ENCODE measurements around the gene NKX1-1.

Gene NKX1-1

DNA sequence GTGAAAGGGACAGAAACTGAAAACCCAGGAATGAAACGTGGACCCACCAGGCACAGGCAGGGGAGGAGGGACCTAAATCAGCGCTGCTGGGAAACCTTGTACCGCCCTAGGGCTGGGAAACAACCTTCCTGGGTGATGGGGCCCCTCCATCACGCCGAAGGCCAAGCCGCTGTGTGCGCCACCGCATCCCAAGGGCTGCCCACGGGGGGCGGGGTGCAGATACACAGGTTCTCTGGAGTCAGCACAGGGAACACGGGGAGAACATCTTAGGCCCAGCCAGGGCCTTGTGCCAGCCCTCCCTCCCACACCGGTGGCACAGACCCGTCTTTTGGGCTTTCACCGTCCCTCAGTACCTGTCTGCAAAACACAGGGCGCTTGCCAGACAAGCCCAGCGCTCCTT, 46.3 kb downstream of the NKX1-1 start:
- Histone ChIP-seq H4K20me1 (ENCODE audit: control insufficient read depth, insufficient read depth, low read depth, low read length) (no peaks in the 10 kb centered on the region), H3K4me3 (ENCODE audit: low read length) (no peak overlapping the region), H3K9me2 (replicated peaks; ENCODE audit: control insufficient read depth, low read length) (no peaks in the 10 kb centered on the region), H3F3A (ENCODE audit: control insufficient read depth, insufficient read depth) (no peaks in the 10 kb centered on the region), H3K27me3 (ENCODE audit: control insufficient read depth, low read length) (no peaks in the 10 kb centered on the region), H3K36me3 (ENCODE audit: control insufficient read depth, low read length) (peaks cover 5% of the 10 kb centered on the region; the same call in 1 of the 2 replicates), H3K9me3 (ENCODE audit: control insufficient read depth, insufficient read depth, low read length) (no peaks in the 10 kb centered on the region), H3K4me1 (ENCODE audit: control insufficient read depth, low read length) (no peaks in the 10 kb centered on the region), H3K79me2 (ENCODE audit: control insufficient read depth, low read length) (no peaks in the 10 kb centered on the region), H3K27ac (ENCODE audit: low read depth, low read length) (no peak overlapping the region), H3K4me2 (ENCODE audit: low read length) (no peak overlapping the region)
- no peak for TF ChIP-seq CTCF (IDR thresholded peaks at IDR 0.05; ENCODE audit: low read depth, low read length, poor library complexity, severe bottlenecking)
- no peak for TF ChIP-seq EZH2phosphoT487 (IDR thresholded peaks at IDR 0.05; ENCODE audit: borderline replicate concordance, low read length)

GRCh38 chr4:1359144-1359501, 47.1 kb downstream of the NKX1-1 start:
- Histone ChIP-seq H3K4me3 (ENCODE audit: low read length) (no peak overlapping the region), H3K27ac (ENCODE audit: low read depth, low read length) (no peak overlapping the region), H4K20me1 (ENCODE audit: control insufficient read depth, insufficient read depth, low read depth, low read length) (no peaks in the 10 kb centered on the region), H3K4me2 (ENCODE audit: low read length) (no peak overlapping the region), H3K36me3 (ENCODE audit: control insufficient read depth, low read length) (peaks cover 5% of the 10 kb centered on the region; the same call in 1 of the 2 replicates), H3K4me1 (ENCODE audit: control insufficient read depth, low read length) (no peaks in the 10 kb centered on the region), H3K9me3 (ENCODE audit: control insufficient read depth, insufficient read depth, low read length) (no peaks in the 10 kb centered on the region), H3K9me2 (replicated peaks; ENCODE audit: control insufficient read depth, low read length) (no peaks in the 10 kb centered on the region), H3F3A (ENCODE audit: control insufficient read depth, insufficient read depth) (no peaks in the 10 kb centered on the region), H3K27me3 (ENCODE audit: control insufficient read depth, low read length) (no peaks in the 10 kb centered on the region), H3K79me2 (ENCODE audit: control insufficient read depth, low read length) (no peaks in the 10 kb centered on the region)
- TF ChIP-seq CTCF (IDR thresholded peaks at IDR 0.05; ENCODE audit: low read depth, low read length, poor library complexity, severe bottlenecking): no peak
- no peak for TF ChIP-seq EZH2phosphoT487 (IDR thresholded peaks at IDR 0.05; ENCODE audit: borderline replicate concordance, low read length)

- H3K4me1 ChIP-seq (ENCODE audit: control insufficient read depth, low read length): no peaks in the 10 kb centered on the region
- no peaks in the 10 kb centered on the region for H3K79me2 ChIP-seq (ENCODE audit: control insufficient read depth, low read length)
- H3K9me2 ChIP-seq (replicated peaks; ENCODE audit: control insufficient read depth, low read length): no peaks in the 10 kb centered on the region
- no peaks in the 10 kb centered on the region for H4K20me1 ChIP-seq (ENCODE audit: control insufficient read depth, insufficient read depth, low read depth, low read length)
- no peaks in the 10 kb centered on the region for H3K9me3 ChIP-seq (ENCODE audit: control insufficient read depth, insufficient read depth, low read length)
- no peaks in the 10 kb centered on the region for H3F3A ChIP-seq (ENCODE audit: control insufficient read depth, insufficient read depth)
- H3K27me3 ChIP-seq (ENCODE audit: control insufficient read depth, low read length): no peaks in the 10 kb centered on the region
- H3K36me3 ChIP-seq (ENCODE audit: control insufficient read depth, low read length): peaks cover 5% of the 10 kb centered on the region; the same call in 1 of the 2 replicates
- H3K4me3 ChIP-seq (ENCODE audit: low read length): no peak overlapping the region
- no peak overlapping the region for H3K4me2 ChIP-seq (ENCODE audit: low read length)
- H3K27ac ChIP-seq (ENCODE audit: low read depth, low read length): no peak overlapping the region
- TF ChIP-seq CTCF (IDR thresholded peaks at IDR 0.05; ENCODE audit: low read depth, low read length, poor library complexity, severe bottlenecking): no peak
- no peak for TF ChIP-seq EZH2phosphoT487 (IDR thresholded peaks at IDR 0.05; ENCODE audit: borderline replicate concordance, low read length)
Observed at GRCh38 chr4:1358421-1359143, 47.7 kb downstream of the NKX1-1 start.
